ENCODE measurements around the gene CEP89.
"Not testable (repeated sequence)": the region's sequence is repeated elsewhere in the genome, so short reads cannot be mapped to it uniquely, and the experiment has no call there.

CEP89 gene

GRCh38 chr19:32977280-32977679, 5.5 kb upstream of the CEP89 start:
- no peak for TF ChIP-seq JUND (IDR thresholded peaks at IDR 0.05; ENCODE audit: low read depth)
- in situ Hi-C loops (cut with HindIII; ENCODE audit: low pct_unique_long_range_greater_than_20kb, low sequenced_read_pairs), result no loop called here
- peak in 1 of 2 experiments; percentile 69 for DNase-seq (ENCODE audit: low read depth in 1 of 2, low spot score in 1 of 2)

DNA sequence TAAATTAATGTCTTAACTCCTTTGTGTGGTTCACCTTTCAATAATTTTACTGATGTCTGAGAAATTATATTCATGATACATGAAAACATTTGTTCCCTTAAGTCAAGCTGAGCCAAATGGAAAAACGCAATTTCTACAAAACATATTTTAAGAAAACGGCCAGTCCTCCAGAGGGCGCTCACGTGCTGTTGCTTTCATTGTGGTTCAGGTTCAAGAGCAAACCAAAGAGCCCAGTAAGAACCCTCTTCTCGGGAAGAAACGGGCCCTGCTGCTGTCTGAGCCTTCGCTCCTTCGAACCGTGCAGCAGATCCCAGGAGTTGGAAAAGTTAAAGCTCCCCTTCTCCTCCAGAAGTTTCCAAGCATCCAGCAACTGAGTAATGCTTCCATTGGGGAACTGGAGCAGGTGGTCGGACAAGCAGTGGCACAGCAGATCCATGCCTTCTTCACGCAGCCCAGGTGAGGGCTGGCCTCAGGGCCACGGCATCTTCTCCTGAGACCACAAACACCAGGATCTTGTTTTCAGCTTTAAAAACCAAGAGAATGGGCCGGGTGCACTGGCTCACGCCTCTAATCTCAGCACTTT, 4.6 kb upstream of the CEP89 start:
- peak; percentile 47 to 74 for DNase-seq (ENCODE audit: low read depth in 1 of 2, low spot score in 1 of 2)
- no peak for TF ChIP-seq JUND (IDR thresholded peaks at IDR 0.05; ENCODE audit: low read depth)
- in situ Hi-C loops (cut with HindIII; ENCODE audit: low pct_unique_long_range_greater_than_20kb, low sequenced_read_pairs), result no loop called here

- DNase-seq (ENCODE audit: low read depth in 1 of 2, low spot score in 1 of 2), result no peak
- in situ Hi-C loops (cut with HindIII; ENCODE audit: low pct_unique_long_range_greater_than_20kb, low sequenced_read_pairs), result no loop called here
- no peak for TF ChIP-seq JUND (IDR thresholded peaks at IDR 0.05; ENCODE audit: low read depth)
Measured at GRCh38 chr19:32971012-32971595, 654 bp downstream of the CEP89 start.

DNA sequence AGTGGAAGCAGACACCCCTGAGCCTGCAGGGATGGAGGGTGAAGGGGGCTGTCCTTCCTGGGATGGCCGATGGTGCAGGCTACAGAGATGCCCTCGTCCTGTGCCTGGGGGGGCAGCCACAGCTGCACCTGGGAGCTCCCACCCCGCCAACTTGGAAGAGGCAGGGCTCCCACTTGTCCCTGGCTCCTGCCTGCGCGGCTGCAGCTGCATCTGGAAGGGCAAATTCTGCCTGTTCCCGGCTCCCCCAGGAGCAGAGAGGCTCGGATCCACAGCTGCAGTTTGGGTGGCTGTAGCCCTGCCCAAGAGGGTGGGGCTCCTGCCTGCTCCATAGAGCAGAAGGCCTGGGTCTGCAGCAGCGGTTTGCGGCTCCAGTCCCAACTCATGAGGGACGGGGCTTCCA, 2.2 kb downstream of the CEP89 start:
- no peak for TF ChIP-seq JUND (IDR thresholded peaks at IDR 0.05; ENCODE audit: low read depth)
- no peak for DNase-seq (ENCODE audit: low read depth in 1 of 2, low spot score in 1 of 2)
- in situ Hi-C loops (cut with HindIII; ENCODE audit: low pct_unique_long_range_greater_than_20kb, low sequenced_read_pairs), result no loop called here

DNA sequence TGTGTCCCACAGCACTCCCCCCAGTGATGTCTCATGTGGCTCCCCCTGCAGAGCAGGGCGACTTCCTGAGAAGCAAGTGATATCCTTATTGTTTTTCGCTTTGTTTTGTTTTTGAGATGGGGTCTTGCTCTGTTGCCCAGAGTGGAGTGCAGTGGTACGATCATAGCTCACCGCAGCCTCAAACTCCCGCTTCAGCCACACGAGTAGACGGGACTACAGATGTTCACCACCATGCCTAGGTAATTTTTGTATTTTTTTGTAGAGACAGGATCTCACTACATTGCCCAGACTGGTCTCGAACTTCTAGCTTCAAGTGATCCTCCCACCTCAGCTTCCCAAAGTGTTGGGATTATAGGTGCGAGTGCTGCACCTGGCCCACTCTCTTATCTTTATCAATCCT, 5.0 kb downstream of the CEP89 start:
- TF ChIP-seq JUND (IDR thresholded peaks at IDR 0.05; ENCODE audit: low read depth), result no peak
- in situ Hi-C loops (cut with HindIII; ENCODE audit: low pct_unique_long_range_greater_than_20kb, low sequenced_read_pairs), result no loop called here
- DNase-seq (ENCODE audit: low read depth in 1 of 2, low spot score in 1 of 2), result no peak

DNA sequence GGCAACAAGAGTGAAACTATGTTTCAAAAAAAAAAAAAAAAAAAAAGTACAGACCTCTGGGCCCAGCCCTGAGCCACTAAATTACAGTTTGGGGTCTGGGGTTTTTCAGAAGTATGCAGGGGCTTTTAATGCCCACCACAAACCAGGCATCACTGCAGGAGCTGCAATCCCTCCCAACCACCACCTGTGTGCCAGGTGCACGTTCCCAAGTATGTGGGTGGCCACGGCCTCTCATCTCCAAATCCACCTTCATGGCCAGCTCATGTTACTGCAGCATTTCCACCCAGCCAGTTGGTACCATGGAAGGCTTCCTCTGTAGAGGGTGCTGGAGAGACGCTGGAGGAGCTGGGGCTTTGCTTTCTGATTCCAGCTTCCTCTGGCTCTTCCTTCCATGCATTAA, 26.5 kb downstream of the CEP89 start:
- in situ Hi-C loops (cut with HindIII; ENCODE audit: low pct_unique_long_range_greater_than_20kb, low sequenced_read_pairs), result no loop called here
- no peak for TF ChIP-seq JUND (IDR thresholded peaks at IDR 0.05; ENCODE audit: low read depth)
- peak in 1 of 2 experiments; percentile 3 for DNase-seq (ENCODE audit: low read depth in 1 of 2, low spot score in 1 of 2)

DNA sequence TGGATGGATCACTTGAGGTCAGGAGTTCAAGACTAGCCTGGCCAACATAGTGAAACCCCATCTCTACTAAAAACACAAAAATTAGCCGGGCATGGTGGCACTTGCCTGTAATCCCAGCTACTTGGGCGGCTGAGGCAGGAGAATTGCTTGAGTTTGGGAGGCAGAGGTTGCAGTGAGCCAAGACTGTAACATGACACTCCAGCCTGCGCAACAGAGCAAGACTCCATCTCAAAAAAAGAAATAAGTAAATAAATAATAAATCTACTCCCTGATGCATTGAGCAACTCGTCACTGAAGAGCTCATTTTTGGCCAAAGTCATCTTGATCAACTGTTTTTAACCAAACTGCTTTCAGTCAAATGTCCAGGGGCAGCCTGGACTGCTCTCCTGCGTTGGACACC, 30.5 kb downstream of the CEP89 start:
- in situ Hi-C loops (cut with HindIII; ENCODE audit: low pct_unique_long_range_greater_than_20kb, low sequenced_read_pairs); DNase-seq (ENCODE audit: low read depth in 1 of 2, low spot score in 1 of 2): not testable (repeated sequence)

DNA sequence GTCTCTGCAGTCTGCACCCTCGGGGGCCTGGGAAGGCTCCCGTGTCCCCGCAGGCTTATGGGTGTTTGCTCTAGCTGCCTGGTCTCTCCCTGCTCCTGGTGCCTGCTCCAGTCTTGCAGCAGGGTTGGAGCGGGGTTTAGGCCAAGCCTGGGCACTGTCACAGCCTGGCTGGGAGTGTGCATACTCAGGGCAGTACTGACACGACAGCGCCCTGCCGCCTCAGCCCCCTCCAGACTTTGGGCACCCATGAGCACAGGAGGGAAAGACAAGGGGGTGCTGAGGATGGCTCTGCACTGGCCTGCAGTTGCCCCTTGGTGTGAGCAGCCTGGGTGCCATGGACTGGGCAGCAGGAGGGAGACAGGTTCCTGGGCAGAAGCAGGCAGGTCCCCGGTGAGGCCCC, 35.7 kb downstream of the CEP89 start:
- DNase-seq (ENCODE audit: low read depth in 1 of 2, low spot score in 1 of 2), result no peak
- no peak for TF ChIP-seq JUND (IDR thresholded peaks at IDR 0.05; ENCODE audit: low read depth)
- in situ Hi-C loops (cut with HindIII; ENCODE audit: low pct_unique_long_range_greater_than_20kb, low sequenced_read_pairs), result no loop called here

- no peak for TF ChIP-seq JUND (IDR thresholded peaks at IDR 0.05; ENCODE audit: low read depth)
- in situ Hi-C loops (cut with HindIII; ENCODE audit: low pct_unique_long_range_greater_than_20kb, low sequenced_read_pairs), result no loop called here
Measured at GRCh38 chr19:32935629-32936028, 36.1 kb downstream of the CEP89 start.

GRCh38 chr19:32933571-32933970, 38.2 kb downstream of the CEP89 start:
- TF ChIP-seq JUND (IDR thresholded peaks at IDR 0.05; ENCODE audit: low read depth), result no peak
- in situ Hi-C loops (cut with HindIII; ENCODE audit: low pct_unique_long_range_greater_than_20kb, low sequenced_read_pairs), result no loop called here
- DNase-seq (ENCODE audit: low read depth in 1 of 2, low spot score in 1 of 2), result no peak

More at GRCh38 chr19:32935629-32936028, 36.1 kb downstream of the CEP89 start:
- no peak for DNase-seq (ENCODE audit: low read depth in 1 of 2, low spot score in 1 of 2)

GRCh38 chr19:32930567-32930966, 41.2 kb downstream of the CEP89 start:
- no peak for DNase-seq (ENCODE audit: low read depth in 1 of 2, low spot score in 1 of 2)
- TF ChIP-seq JUND (IDR thresholded peaks at IDR 0.05; ENCODE audit: low read depth), result no peak
- in situ Hi-C loops (cut with HindIII; ENCODE audit: low pct_unique_long_range_greater_than_20kb, low sequenced_read_pairs), result no loop called here

- no peak for DNase-seq (ENCODE audit: low read depth in 1 of 2, low spot score in 1 of 2)
- in situ Hi-C loops (cut with HindIII; ENCODE audit: low pct_unique_long_range_greater_than_20kb, low sequenced_read_pairs), result no loop called here
- no peak for TF ChIP-seq JUND (IDR thresholded peaks at IDR 0.05; ENCODE audit: low read depth)
Measured at GRCh38 chr19:32928806-32929205, 43.0 kb downstream of the CEP89 start.

DNA sequence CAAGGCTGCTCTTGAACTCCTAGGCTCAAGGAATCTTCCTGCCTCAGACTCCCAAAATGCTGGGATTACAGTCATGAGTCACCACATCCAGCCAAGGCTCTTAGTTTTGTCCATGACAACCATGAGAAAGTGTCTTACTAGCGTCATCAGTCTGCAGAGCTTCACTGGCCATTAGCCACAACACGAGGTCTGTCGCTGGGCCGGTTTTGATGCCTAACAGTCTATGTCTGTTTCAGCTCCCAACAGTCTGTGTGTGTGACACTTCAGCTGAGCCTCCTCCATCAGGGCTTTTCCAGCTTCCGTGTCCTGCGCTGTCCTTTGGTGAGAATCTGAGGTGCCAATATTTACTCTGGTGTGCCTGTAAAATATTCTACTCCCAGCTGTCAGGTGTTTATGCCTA, 47.6 kb downstream of the CEP89 start:
- no peak for TF ChIP-seq JUND (IDR thresholded peaks at IDR 0.05; ENCODE audit: low read depth)
- DNase-seq (ENCODE audit: low read depth in 1 of 2, low spot score in 1 of 2), result no peak
- in situ Hi-C loops (cut with HindIII; ENCODE audit: low pct_unique_long_range_greater_than_20kb, low sequenced_read_pairs), result no loop called here

DNA sequence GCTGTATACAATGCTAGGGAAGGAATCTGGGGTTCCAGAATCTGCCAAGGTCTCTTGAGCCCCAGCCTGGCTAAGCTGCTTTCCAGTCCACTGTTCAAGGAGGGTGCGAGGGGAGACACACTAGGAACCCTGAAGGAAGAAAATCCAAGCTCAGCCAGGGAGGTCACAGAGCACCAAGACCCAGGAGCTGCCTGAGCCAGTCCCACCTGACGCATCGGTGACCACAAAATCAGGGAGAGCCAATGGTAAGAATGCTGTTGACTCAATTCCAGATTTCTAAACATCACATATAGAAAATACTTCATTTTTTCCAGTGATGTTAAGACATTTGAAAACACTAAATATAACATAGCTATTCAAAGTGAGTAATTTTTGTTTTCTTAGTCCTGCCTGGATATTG, 50.1 kb downstream of the CEP89 start:
- no peak for TF ChIP-seq JUND (IDR thresholded peaks at IDR 0.05; ENCODE audit: low read depth)
- in situ Hi-C loops (cut with HindIII; ENCODE audit: low pct_unique_long_range_greater_than_20kb, low sequenced_read_pairs), result no loop called here
- no peak for DNase-seq (ENCODE audit: low read depth in 1 of 2, low spot score in 1 of 2)

All from T47D (cell line).